ENCODE results near the gene AXDND1. TPM values are rescaled to one million over a fixed set of nuclear protein-coding genes. Genes with fewer than 3 reads are reported as not detected.
"Not testable (repeated sequence)": the region's sequence is repeated elsewhere in the genome, so short reads cannot be mapped to it uniquely, and the experiment has no call there.

AXDND1 gene
- polyA plus RNA-seq, 3 donors, result 0.09 TPM; not detected in 2

DNA sequence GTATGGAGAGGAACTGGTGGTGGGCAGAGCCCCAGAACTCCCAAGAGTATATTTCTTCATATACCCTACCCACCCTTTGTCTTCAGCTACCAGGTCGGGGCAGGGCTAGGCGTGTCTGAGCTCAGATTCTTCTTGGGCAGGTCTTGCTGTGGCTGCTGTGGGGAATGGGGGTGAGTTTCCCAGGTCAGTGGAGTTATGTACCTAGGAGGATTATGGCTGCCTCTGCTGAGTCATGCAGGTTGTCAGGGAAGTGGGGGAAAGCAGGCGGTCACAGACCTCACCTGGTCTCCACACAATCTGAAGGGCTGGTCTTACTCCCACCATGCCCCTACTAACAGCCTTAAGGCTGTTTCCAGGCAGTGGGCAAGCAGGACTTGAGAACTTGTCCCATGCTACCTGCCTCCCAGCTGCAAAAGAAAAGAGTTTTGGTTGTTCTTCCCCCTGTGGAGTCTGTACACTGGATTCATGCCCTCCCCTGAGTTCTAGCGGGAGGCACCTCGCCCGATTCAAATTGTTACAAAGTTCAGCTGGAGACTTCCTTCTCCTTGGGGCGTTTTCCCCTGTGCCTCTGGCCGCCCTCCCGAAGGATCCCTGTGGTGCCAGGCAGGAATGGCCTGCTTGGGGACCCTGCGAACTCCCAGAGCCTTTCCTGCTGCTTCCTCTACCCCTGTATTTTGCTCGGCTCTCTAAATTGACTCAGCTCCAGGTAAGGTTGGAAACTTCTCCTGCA lies 151.4 kb downstream of the AXDND1 start:
- intact Hi-C loops (cut with micrococcal nuclease), result no loop called here
- Histone ChIP-seq H3K27ac (ENCODE audit: low read depth in 1 of 2, low read length in 2 of 2) (no peak overlapping the region), H3K9ac (ENCODE audit: insufficient read depth, low read length, poor library complexity, severe bottlenecking) (no peak overlapping the region), H3K4me3 (replicated peaks in 1 of 3; ENCODE audit: low read depth in 2 of 3, low read length in 3 of 3) (no peak overlapping the region), H3K27me3 (ENCODE audit: control insufficient read depth in 2 of 2, insufficient read depth in 2 of 2, low read length in 2 of 2) (no peaks in the 10 kb centered on the region), H4K20me1 (ENCODE audit: insufficient read depth, low read length) (no peaks in the 10 kb centered on the region), H2AFZ (ENCODE audit: insufficient read depth, low read depth, low read length, poor library complexity, severe bottlenecking) (no peak overlapping the region), H3K9me3 (replicated peaks in 1 of 2; ENCODE audit: control insufficient read depth in 1 of 2, insufficient read depth in 1 of 2, low read length in 2 of 2) (peaks cover 0 to 7% of the 10 kb centered on the region in 2 donors), H3K4me1 (ENCODE audit: control insufficient read depth in 1 of 2, insufficient read depth in 2 of 2, low read length in 2 of 2) (no peaks in the 10 kb centered on the region), H3K36me3 (replicated peaks in 1 of 2; ENCODE audit: control insufficient read depth in 1 of 2, insufficient read depth in 2 of 2, low read length in 2 of 2) (no peaks in the 10 kb centered on the region), H3K79me2 (ENCODE audit: insufficient read depth, low read length) (no peaks in the 10 kb centered on the region), H3K4me2 (replicated peaks; ENCODE audit: extremely low read depth, low read length, poor library complexity, severe bottlenecking) (no peak overlapping the region)
- TF ChIP-seq CTCF (IDR thresholded peaks at IDR 0.05), result no peak
- Mint-ChIP-seq H3K36me3 (no peaks in the 10 kb centered on the region), H3K4me3 (no peak overlapping the region), H3K27me3 (ENCODE audit: low read depth in 3 of 3) (peaks cover 0 to 10% (median 0%) of the 10 kb centered on the region in 3 donors), H3K4me1 (no peaks in the 10 kb centered on the region), H3K27ac (no peak overlapping the region), H3K9me3 (peaks cover 3 to 14% (median 9%) of the 10 kb centered on the region in 7 donors)
- DNase-seq, result no peak
- WGBS (ENCODE audit: insufficient coverage), result 49% methylated on average over 6 of the region's 11 CpGs

GRCh38 chr1:179518544-179518943 lies 152.8 kb downstream of the AXDND1 start:
- DNase-seq; H3K27me3 ChIP-seq (ENCODE audit: control insufficient read depth in 2 of 2, insufficient read depth in 2 of 2, low read length in 2 of 2); H3K9me3 ChIP-seq (replicated peaks in 1 of 2; ENCODE audit: control insufficient read depth in 1 of 2, insufficient read depth in 1 of 2, low read length in 2 of 2); H3K36me3 ChIP-seq (replicated peaks in 1 of 2; ENCODE audit: control insufficient read depth in 1 of 2, insufficient read depth in 2 of 2, low read length in 2 of 2); H3K79me2 ChIP-seq (ENCODE audit: insufficient read depth, low read length); H3K9ac ChIP-seq (ENCODE audit: insufficient read depth, low read length, poor library complexity, severe bottlenecking); H3K4me1 ChIP-seq (ENCODE audit: control insufficient read depth in 1 of 2, insufficient read depth in 2 of 2, low read length in 2 of 2); H3K36me3 Mint-ChIP-seq; H4K20me1 ChIP-seq (ENCODE audit: insufficient read depth, low read length); H3K27ac Mint-ChIP-seq; H3K4me3 ChIP-seq (replicated peaks in 1 of 3; ENCODE audit: low read depth in 2 of 3, low read length in 3 of 3); H3K4me3 Mint-ChIP-seq; H3K4me2 ChIP-seq (replicated peaks; ENCODE audit: extremely low read depth, low read length, poor library complexity, severe bottlenecking); H3K27ac ChIP-seq (ENCODE audit: low read depth in 1 of 2, low read length in 2 of 2); intact Hi-C loops (cut with micrococcal nuclease); H2AFZ ChIP-seq (ENCODE audit: insufficient read depth, low read depth, low read length, poor library complexity, severe bottlenecking); H3K4me1 Mint-ChIP-seq: not testable (repeated sequence)
- peaks cover 0 to 10% (median 0%) of the 10 kb centered on the region in 3 donors for H3K27me3 Mint-ChIP-seq (ENCODE audit: low read depth in 3 of 3)
- peaks cover 3 to 14% (median 7%) of the 10 kb centered on the region in 7 donors for H3K9me3 Mint-ChIP-seq
- no CpG with 5 or more reads among the region's 1 CpG for WGBS (ENCODE audit: insufficient coverage)

Measured in CD14-positive monocyte (primary cell).